ENCODE results near the gene LUC7L2.

DNA sequence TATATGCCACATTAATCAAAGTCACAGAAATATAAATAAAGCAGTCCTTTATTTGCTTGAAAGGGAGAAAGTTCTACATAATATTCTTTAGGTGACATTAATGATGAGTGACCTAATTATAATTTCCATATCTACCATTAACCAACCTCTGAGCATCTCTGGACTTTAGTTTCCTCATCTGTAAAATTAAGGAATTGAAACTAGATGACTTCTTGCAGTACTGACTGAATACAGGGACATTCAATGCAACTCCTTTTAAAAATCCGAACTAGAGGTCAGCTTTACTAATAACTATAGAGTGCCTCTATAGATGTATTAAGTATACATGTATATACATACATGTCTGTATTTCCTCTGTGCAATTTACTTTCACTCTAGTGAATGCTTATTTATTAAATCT is 14.7 kb upstream of the LUC7L2 start:
- TF ChIP-seq CTCF (IDR thresholded peaks at IDR 0.05) = no peak
- no peak for TF ChIP-seq POLR2A (IDR thresholded peaks at IDR 0.05)
